H9 (cell line): ENCODE measurements around the gene PPP2R3B. TPM values are rescaled to one million over a fixed set of nuclear protein-coding genes. Genes with fewer than 3 reads are reported as not detected.

Experiments used
- DNase-seq: peaks from one replicate; pipeline ENCODE4 v3.0.0-alpha.2; 2017
- H2AFZ ChIP-seq: one replicate; pipeline ENCODE4 v1.6.1; 2013; ENCODE audit warnings: mild to moderate bottlenecking, low read length, control low read depth, moderate library complexity
- H2AK5ac ChIP-seq: 2 replicates; pipeline ENCODE4 v1.6.1; 2013; ENCODE audit warnings: low read length, control low read depth, mixed read lengths; ENCODE audit not compliant: insufficient read length
- H2BK120ac ChIP-seq: one replicate; pipeline ENCODE4 v1.6.1; 2013; ENCODE audit warnings: low read depth, mild to moderate bottlenecking, low read length, control low read depth, inconsistent platforms; ENCODE audit not compliant: poor library complexity, severe bottlenecking
- H2BK12ac ChIP-seq: 2 replicates; pipeline ENCODE4 v1.6.1; 2013; ENCODE audit warnings: low read length, control low read depth, mixed read lengths, low read depth; ENCODE audit not compliant: insufficient read length
- H2BK15ac ChIP-seq: 2 replicates; pipeline ENCODE4 v1.6.1; 2013; ENCODE audit warnings: low read depth, low read length, control low read depth
- H2BK20ac ChIP-seq: one replicate; pipeline ENCODE4 v1.6.1; 2013; ENCODE audit warnings: low read depth, mild to moderate bottlenecking, low read length, control low read depth, inconsistent platforms; ENCODE audit not compliant: poor library complexity, severe bottlenecking
- H2BK5ac ChIP-seq: 2 replicates; pipeline ENCODE4 v1.6.1; 2013; ENCODE audit warnings: low read length, control low read depth, mixed read lengths; ENCODE audit not compliant: insufficient read length
- H3K14ac ChIP-seq: 2 replicates; pipeline ENCODE4 v1.6.1; 2013; ENCODE audit warnings: low read length, control low read depth; ENCODE audit not compliant: insufficient read depth
- H3K18ac ChIP-seq: 2 replicates; pipeline ENCODE4 v1.6.1; 2013; ENCODE audit warnings: low read depth, mild to moderate bottlenecking, mixed read lengths, low read length, control low read depth; ENCODE audit not compliant: insufficient read length
- H3K23ac ChIP-seq: 2 replicates; pipeline ENCODE4 v1.6.1; 2013; ENCODE audit warnings: low read length, control low read depth, mixed read lengths, low read depth; ENCODE audit not compliant: insufficient read length
- H3K23me2 ChIP-seq: 2 replicates; pipeline ENCODE4 v1.6.1; 2013; ENCODE audit warnings: low read depth, mild to moderate bottlenecking, mixed read lengths, low read length, control low read depth; ENCODE audit not compliant: insufficient read length, poor library complexity, severe bottlenecking
- H3K27ac ChIP-seq: 2 replicates; pipeline ENCODE4 v1.5.1; 2013; ENCODE audit warnings: low read length, control low read depth, mixed read lengths, low read depth; ENCODE audit not compliant: insufficient read length
- H3K27me3 ChIP-seq: 2 replicates; pipeline ENCODE4 v1.6.1; 2013; ENCODE audit warnings: low read length, control low read depth, inconsistent platforms; ENCODE audit not compliant: insufficient read depth
- H3K4ac ChIP-seq: 2 replicates; pipeline ENCODE4 v1.6.1; 2013; ENCODE audit warnings: low read depth, mild to moderate bottlenecking, control low read depth, inconsistent platforms, low read length, moderate library complexity
- H3K4me1 ChIP-seq: 2 replicates; pipeline ENCODE4 v1.6.1; 2013; ENCODE audit warnings: low read length, control low read depth, inconsistent platforms; ENCODE audit not compliant: insufficient read depth
- H3K4me2 ChIP-seq: 2 replicates; pipeline ENCODE4 v1.6.1; 2013; ENCODE audit warnings: low read length, control low read depth, mixed read lengths; ENCODE audit not compliant: insufficient read length, insufficient read depth
- H3K56ac ChIP-seq: 2 replicates; pipeline ENCODE4 v1.6.1; 2013; ENCODE audit warnings: low read depth, mild to moderate bottlenecking, mixed read lengths, low read length, control low read depth; ENCODE audit not compliant: insufficient read length
- H3K79me1 ChIP-seq: 2 replicates; pipeline ENCODE4 v1.6.1; 2013; ENCODE audit warnings: low read depth, mild to moderate bottlenecking, moderate library complexity, low read length, control low read depth, inconsistent platforms; ENCODE audit not compliant: insufficient read depth, poor library complexity, severe bottlenecking
- H3K79me2 ChIP-seq: 2 replicates; pipeline ENCODE4 v1.6.1; 2013; ENCODE audit warnings: low read length, control low read depth, inconsistent platforms; ENCODE audit not compliant: insufficient read depth
- H3K9ac ChIP-seq: 2 replicates; pipeline ENCODE4 v1.6.1; 2013; ENCODE audit warnings: low read length, control low read depth, mixed read lengths; ENCODE audit not compliant: insufficient read length; ENCODE audit errors: extremely low read depth
- H3K9me3 ChIP-seq: one replicate; pipeline ENCODE4 v1.6.1; 2013; ENCODE audit warnings: low read depth, low read length, inconsistent platforms; ENCODE audit not compliant: control insufficient read depth
- H3T11ph ChIP-seq: one replicate; pipeline ENCODE4 v1.6.1; 2013; ENCODE audit warnings: mild to moderate bottlenecking, low read length, control low read depth, inconsistent platforms
- H4K20me1 ChIP-seq: one replicate; pipeline ENCODE4 v1.6.1; 2013; ENCODE audit not compliant: control insufficient read depth, insufficient read length, insufficient read depth
- H4K5ac ChIP-seq: 2 replicates; pipeline ENCODE4 v1.6.1; 2013; ENCODE audit warnings: low read depth, mild to moderate bottlenecking, mixed read lengths, low read length, control low read depth; ENCODE audit not compliant: insufficient read length
- H4K8ac ChIP-seq: replicated peaks from 2 replicates; pipeline ENCODE4 v1.6.1; 2013; ENCODE audit warnings: low read length, control low read depth, mixed read lengths, low read depth; ENCODE audit not compliant: insufficient read length
- H4K91ac ChIP-seq: 2 replicates; pipeline ENCODE4 v1.6.1; 2013; ENCODE audit warnings: low read depth, mild to moderate bottlenecking, moderate library complexity, mixed read lengths, low read length, control low read depth; ENCODE audit not compliant: insufficient read length
- H3K27ac Mint-ChIP-seq, 3 experiments: 2 replicates in 2 of 3; 3 replicates in 1 of 3; pipeline ENCODE4 v1.8.0; 2020 to 2021; ENCODE audit warnings: mixed read lengths in 3 of 3, mild to moderate bottlenecking in 1 of 3, moderate library complexity in 1 of 3
- H3K27me3 Mint-ChIP-seq: 2 replicates; pipeline ENCODE4 v1.8.0; 2021; ENCODE audit warnings: low read depth, mild to moderate bottlenecking, moderate library complexity, mixed read lengths
- H3K36me3 Mint-ChIP-seq, 3 experiments: 2 replicates in 2 of 3; 3 replicates in 1 of 3; pipeline ENCODE4 v1.8.0; 2020 to 2021; ENCODE audit warnings: low read depth in 3 of 3, mixed read lengths in 3 of 3; ENCODE audit not compliant: insufficient read depth in 1 of 3
- H3K4me1 Mint-ChIP-seq, 2 experiments: 2 replicates each; pipeline ENCODE4 v1.8.0; 2020; ENCODE audit warnings: mixed read lengths in 2 of 2
- H3K4me3 Mint-ChIP-seq, 2 experiments: 2 replicates in 1 of 2; 3 replicates in 1 of 2; pipeline ENCODE4 v1.8.0; 2020 to 2021; ENCODE audit warnings: mild to moderate bottlenecking in 2 of 2, mixed read lengths in 2 of 2, moderate library complexity in 1 of 2
- H3K9me3 Mint-ChIP-seq, 2 experiments: 2 replicates in 1 of 2; 3 replicates in 1 of 2; pipeline ENCODE4 v1.8.0; 2020; ENCODE audit warnings: mild to moderate bottlenecking in 2 of 2, mixed read lengths in 2 of 2, moderate library complexity in 1 of 2
- CTCF ChIP-seq: fragments of 200-600 bp; sonication (generic); conservative IDR thresholded peaks from 3 replicates; pipeline ENCODE4 v1.8.0; 2021; ENCODE audit warnings: antibody characterized with exemption, mild to moderate bottlenecking
- WGBS: extraction: QIAGEN DNeasy Blood & Tissue Kit; methylation state at CpG from one replicate; pipeline ENCODE4 v1.1.7; 2013; ENCODE audit warnings: missing lambda C conversion rate, low lambda C conversion rate, mixed read lengths; ENCODE audit not compliant: insufficient read length; ENCODE audit errors: extremely low coverage; 5-methylcytosine and 5-hydroxymethylcytosine counted together
- total RNA-seq: library from RNA; stranded (reverse); gene quantifications from 2 replicates; pipeline ENCODE4 v1.2.1, GENCODE V29; 2021

Gene PPP2R3B
- total RNA-seq, 1 experiment from 2014 or later, result 72.1 TPM

GRCh38 chrX:331151-331824 lies 55.4 kb downstream of the PPP2R3B start:
- no peaks in the 10 kb centered on the region for H3K4me1 ChIP-seq
- no peak overlapping the region for H3K4me2 ChIP-seq
- no peak overlapping the region for H2BK15ac ChIP-seq
- no peak overlapping the region for H2BK20ac ChIP-seq
- H3K9me3 Mint-ChIP-seq, result peaks cover 11 to 12% of the 10 kb centered on the region in 2 experiments
- no CpG with 5 or more reads among the region's 51 CpGs for WGBS
- H3K9ac ChIP-seq, result no peak overlapping the region
- H2BK5ac ChIP-seq, result no peak overlapping the region
- TF ChIP-seq CTCF, result no peak
- no peak overlapping the region for H3K27ac Mint-ChIP-seq
- H3K27ac ChIP-seq, result no peak overlapping the region
- no peak overlapping the region; the same call in 1 of the 2 replicates for H3K14ac ChIP-seq
- H3K23me2 ChIP-seq, result no peaks in the 10 kb centered on the region
- 0 out of 4 replicates have a peak, but pooled peaks cover 0 to 2% of the 10 kb centered on the region in 2 experiments for H3K4me1 Mint-ChIP-seq
- H3K56ac ChIP-seq, result no peak overlapping the region
- H3K4me3 Mint-ChIP-seq, result peak overlapping the region in 1 of 2 experiments; percentile 30; a peak in 1 of 5 replicates
- H4K5ac ChIP-seq, result no peak overlapping the region
- no peak overlapping the region for H2BK12ac ChIP-seq
- H2BK120ac ChIP-seq, result no peak overlapping the region
- no peak overlapping the region for H4K8ac ChIP-seq
- H3K27me3 ChIP-seq, result no peaks in the 10 kb centered on the region
- H3K18ac ChIP-seq, result peak overlapping the region; percentile 28
- no peak overlapping the region for H4K91ac ChIP-seq
- H3K23ac ChIP-seq, result no peak overlapping the region
- H2AFZ ChIP-seq, result no peak overlapping the region
- peaks cover 5% of the 10 kb centered on the region for H3K27me3 Mint-ChIP-seq
- H3K79me2 ChIP-seq, result no peaks in the 10 kb centered on the region
- no peaks in the 10 kb centered on the region for H3K9me3 ChIP-seq
- no peaks in the 10 kb centered on the region for H3K79me1 ChIP-seq
- no peak overlapping the region for H3T11ph ChIP-seq
- no peak overlapping the region for H3K4ac ChIP-seq
- no peaks in the 10 kb centered on the region for H4K20me1 ChIP-seq
- no peak overlapping the region for H2AK5ac ChIP-seq
- DNase-seq, result no peak
- H3K36me3 Mint-ChIP-seq, result peaks cover 2 to 16% (median 8%) of the 10 kb centered on the region in 3 experiments; a peak in 6 of 7 replicates
